ENCODE data around the gene GOSR2. TPM values are rescaled to one million over a fixed set of nuclear protein-coding genes. Genes with fewer than 3 reads are reported as not detected.

The GOSR2 gene
- total RNA-seq, 1 experiment from 2014 or later = 52.9 TPM

DNA sequence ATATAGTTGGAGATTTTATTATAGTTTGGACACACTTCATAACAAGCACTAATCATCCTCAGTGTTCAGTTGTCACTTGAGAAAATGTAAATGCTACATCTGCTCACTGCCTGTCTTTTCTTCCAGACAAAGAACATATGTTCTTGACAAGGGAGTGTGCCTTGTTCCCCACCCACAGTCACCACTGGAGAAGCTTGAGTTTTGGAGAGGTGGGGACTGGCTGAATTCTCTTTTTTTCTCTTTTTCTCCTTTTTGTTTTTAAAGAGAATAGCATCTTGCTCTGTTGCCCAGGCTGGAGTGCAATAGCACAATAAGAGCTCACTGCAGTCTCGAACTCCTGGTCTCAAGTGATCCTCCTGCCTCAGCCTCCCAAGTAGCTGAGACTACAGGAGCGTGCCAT lies 40.6 kb downstream of the GOSR2 start:
- Histone ChIP-seq H3K27me3 (ENCODE audit: insufficient read depth, low read length) (no peaks in the 10 kb centered on the region), H3K36me3 (ENCODE audit: control insufficient read depth in 1 of 2, insufficient read depth in 2 of 2, low read length in 2 of 2) (no peaks in the 10 kb centered on the region), H3K9me2 (ENCODE audit: insufficient read depth) (peaks cover 3% of the 10 kb centered on the region; the same call in 1 of the 2 replicates), H3K4me3 (replicated peaks in 1 of 2; ENCODE audit: low read depth in 1 of 2, low read length in 2 of 2) (no peak overlapping the region), H3K9ac (ENCODE audit: low read length) (no peak overlapping the region), H3K79me2 (ENCODE audit: insufficient read depth, low read length) (no peaks in the 10 kb centered on the region), H3K9me3 (ENCODE audit: control insufficient read depth in 1 of 2, insufficient read depth in 1 of 2, low read depth in 1 of 2, low read length in 2 of 2) (no peaks in the 10 kb centered on the region), H3K27ac (ENCODE audit: low read depth, low read length) (no peak overlapping the region), H3K4me1 (ENCODE audit: control insufficient read depth in 1 of 2, insufficient read depth in 2 of 2, low read length in 2 of 2) (peaks cover 0 to 9% of the 10 kb centered on the region in 2 experiments; a peak in 2 of 4 replicates), H2AFZ (ENCODE audit: low read depth, low read length, poor library complexity, severe bottlenecking) (no peak overlapping the region), H4K20me1 (ENCODE audit: insufficient read depth) (no peaks in the 10 kb centered on the region), H3K4me2 (ENCODE audit: low read length) (no peak overlapping the region)
- POLR2A ChIA-PET = interaction anchor here (0.7 kb wide), 1 partner anchor 916 kb away, joined by 3 read pairs; no protein-coding TSS in a partner anchor
- CTCF ChIA-PET = no interaction called here
- intact Hi-C loops (cut with micrococcal nuclease) = no loop called here
- BruUV-seq (replicated peaks) = no TSS peak
- no peak for ATAC-seq
- TF ChIP-seq JUND (IDR thresholded peaks at IDR 0.05) (no peak), EZH2 (IDR thresholded peaks at IDR 0.05) (no peak), TCF7L2 (IDR thresholded peaks at IDR 0.05; ENCODE audit: borderline replicate concordance, extremely low read depth, insufficient read depth, insufficient read length) (no peak), POLR2AphosphoS5 (IDR thresholded peaks at IDR 0.05; ENCODE audit: low read depth, low read length) (no peak), RAD21 (IDR thresholded peaks at IDR 0.05; ENCODE audit: low read depth) (no peak), ZFX (IDR thresholded peaks at IDR 0.05) (no peak), POLR2A (IDR thresholded peaks at IDR 0.05; ENCODE audit: borderline replicate concordance, extremely low read depth, insufficient read depth, insufficient read length) (no peak), SRF (IDR thresholded peaks at IDR 0.05; ENCODE audit: low read depth) (no peak), ELF1 (IDR thresholded peaks at IDR 0.05; ENCODE audit: borderline replicate concordance, low read depth) (no peak), EZH2phosphoT487 (IDR thresholded peaks at IDR 0.05; ENCODE audit: borderline replicate concordance) (no peak), ZNF274 (IDR thresholded peaks at IDR 0.05; ENCODE audit: low read depth, low read length) (no peak), FOSL1 (IDR thresholded peaks at IDR 0.05; ENCODE audit: low read depth) (no peak), CBX3 (IDR thresholded peaks at IDR 0.05; ENCODE audit: low read depth) (no peak), SIN3A (IDR thresholded peaks at IDR 0.05; ENCODE audit: low read depth) (no peak), SP1 (IDR thresholded peaks at IDR 0.05; ENCODE audit: low read depth) (no peak), YY1 (IDR thresholded peaks at IDR 0.05; ENCODE audit: extremely low read depth, insufficient replicate concordance, low read depth, low read length) (no peak)
- TF ChIP-seq, protein P1, sequence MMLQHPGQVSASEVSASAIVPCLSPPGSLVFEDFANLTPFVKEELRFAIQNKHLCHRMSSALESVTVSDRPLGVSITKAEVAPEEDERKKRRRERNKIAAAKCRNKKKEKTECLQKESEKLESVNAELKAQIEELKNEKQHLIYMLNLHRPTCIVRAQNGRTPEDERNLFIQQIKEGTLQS (IDR thresholded peaks at IDR 0.05) = no peak
- TF ChIP-seq, protein P2, sequence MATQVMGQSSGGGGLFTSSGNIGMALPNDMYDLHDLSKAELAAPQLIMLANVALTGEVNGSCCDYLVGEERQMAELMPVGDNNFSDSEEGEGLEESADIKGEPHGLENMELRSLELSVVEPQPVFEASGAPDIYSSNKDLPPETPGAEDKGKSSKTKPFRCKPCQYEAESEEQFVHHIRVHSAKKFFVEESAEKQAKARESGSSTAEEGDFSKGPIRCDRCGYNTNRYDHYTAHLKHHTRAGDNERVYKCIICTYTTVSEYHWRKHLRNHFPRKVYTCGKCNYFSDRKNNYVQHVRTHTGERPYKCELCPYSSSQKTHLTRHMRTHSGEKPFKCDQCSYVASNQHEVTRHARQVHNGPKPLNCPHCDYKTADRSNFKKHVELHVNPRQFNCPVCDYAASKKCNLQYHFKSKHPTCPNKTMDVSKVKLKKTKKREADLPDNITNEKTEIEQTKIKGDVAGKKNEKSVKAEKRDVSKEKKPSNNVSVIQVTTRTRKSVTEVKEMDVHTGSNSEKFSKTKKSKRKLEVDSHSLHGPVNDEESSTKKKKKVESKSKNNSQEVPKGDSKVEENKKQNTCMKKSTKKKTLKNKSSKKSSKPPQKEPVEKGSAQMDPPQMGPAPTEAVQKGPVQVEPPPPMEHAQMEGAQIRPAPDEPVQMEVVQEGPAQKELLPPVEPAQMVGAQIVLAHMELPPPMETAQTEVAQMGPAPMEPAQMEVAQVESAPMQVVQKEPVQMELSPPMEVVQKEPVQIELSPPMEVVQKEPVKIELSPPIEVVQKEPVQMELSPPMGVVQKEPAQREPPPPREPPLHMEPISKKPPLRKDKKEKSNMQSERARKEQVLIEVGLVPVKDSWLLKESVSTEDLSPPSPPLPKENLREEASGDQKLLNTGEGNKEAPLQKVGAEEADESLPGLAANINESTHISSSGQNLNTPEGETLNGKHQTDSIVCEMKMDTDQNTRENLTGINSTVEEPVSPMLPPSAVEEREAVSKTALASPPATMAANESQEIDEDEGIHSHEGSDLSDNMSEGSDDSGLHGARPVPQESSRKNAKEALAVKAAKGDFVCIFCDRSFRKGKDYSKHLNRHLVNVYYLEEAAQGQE (IDR thresholded peaks at IDR 0.05; ENCODE audit: low read depth) = no peak
- TF ChIP-seq, protein P3, sequence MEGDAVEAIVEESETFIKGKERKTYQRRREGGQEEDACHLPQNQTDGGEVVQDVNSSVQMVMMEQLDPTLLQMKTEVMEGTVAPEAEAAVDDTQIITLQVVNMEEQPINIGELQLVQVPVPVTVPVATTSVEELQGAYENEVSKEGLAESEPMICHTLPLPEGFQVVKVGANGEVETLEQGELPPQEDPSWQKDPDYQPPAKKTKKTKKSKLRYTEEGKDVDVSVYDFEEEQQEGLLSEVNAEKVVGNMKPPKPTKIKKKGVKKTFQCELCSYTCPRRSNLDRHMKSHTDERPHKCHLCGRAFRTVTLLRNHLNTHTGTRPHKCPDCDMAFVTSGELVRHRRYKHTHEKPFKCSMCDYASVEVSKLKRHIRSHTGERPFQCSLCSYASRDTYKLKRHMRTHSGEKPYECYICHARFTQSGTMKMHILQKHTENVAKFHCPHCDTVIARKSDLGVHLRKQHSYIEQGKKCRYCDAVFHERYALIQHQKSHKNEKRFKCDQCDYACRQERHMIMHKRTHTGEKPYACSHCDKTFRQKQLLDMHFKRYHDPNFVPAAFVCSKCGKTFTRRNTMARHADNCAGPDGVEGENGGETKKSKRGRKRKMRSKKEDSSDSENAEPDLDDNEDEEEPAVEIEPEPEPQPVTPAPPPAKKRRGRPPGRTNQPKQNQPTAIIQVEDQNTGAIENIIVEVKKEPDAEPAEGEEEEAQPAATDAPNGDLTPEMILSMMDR (IDR thresholded peaks at IDR 0.05 in 2 of 3, conservative IDR thresholded peaks at IDR 0.05 in 1 of 3; ENCODE audit: borderline replicate concordance in 1 of 3, insufficient read depth in 1 of 3, low read depth in 2 of 3, low read length in 2 of 3) = no peak
- no peak for DNase-seq (ENCODE audit: low read depth, low spot score)
- RAD21 ChIA-PET (ENCODE audit: low non-redundant PET in 1 of 2, low total read pairs in 2 of 2, uncharacterized antibody in 2 of 2, unreplicated experiment in 2 of 2) = interaction anchor here in 1 of 2 experiments (0.6 kb wide), 1 partner anchor 147 kb away, joined by 5 read pairs; no protein-coding TSS in a partner anchor

All from HCT116 (cell line).